Measurements from ENCODE around the gene PDXK.
A peak's percentile ranks its signal among the peaks of the same experiment; 100 is the strongest.

PDXK gene

DNA sequence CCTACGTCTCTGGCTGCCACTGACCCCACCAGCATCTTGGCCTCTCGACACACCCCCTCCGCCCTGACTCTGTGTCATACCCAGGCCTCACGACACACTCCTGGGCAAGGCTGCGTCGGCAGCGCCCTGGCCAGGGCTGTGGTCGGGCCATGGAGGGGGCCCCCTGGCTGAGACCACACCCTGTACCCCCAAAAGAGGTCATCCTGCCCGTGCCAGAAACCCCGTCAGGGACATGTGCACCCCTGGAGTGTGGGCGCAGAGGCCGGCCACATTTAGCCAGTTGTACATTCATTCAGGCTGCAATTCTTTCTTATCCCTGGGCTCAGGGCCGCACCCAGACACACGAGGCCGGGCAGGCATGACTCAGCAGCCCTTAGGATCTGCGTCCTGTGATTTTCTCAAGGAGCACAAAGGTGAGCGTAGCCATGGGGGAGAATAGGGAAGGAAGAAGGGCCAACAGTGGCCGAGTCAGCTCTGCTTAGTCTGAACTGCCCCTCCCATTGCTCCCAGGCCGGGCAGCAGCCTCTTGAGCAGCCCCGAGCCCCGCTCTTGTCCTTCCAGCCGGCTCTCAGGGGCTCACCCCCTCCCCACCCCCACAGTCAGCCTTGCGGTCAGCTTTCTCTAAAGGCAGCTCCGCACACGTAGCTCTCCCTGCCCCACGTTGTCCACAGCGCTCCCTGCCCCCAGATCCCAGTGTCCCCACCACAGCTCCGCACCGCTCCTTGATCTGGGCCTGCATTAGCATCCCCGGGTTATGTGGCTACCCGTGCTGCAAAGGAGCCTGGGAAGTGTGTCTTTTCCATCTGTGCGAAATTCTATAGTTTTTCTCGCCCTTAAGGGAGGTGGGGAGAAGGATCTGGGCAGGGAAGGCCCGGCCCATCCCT lies 49.3 kb downstream of the PDXK start:
- no peak for DNase-seq (ENCODE audit: low read depth in 1 of 2, low spot score in 1 of 2)
- in situ Hi-C loops (cut with HindIII; ENCODE audit: low pct_unique_long_range_greater_than_20kb, low sequenced_read_pairs) = no loop called here
- no peak for TF ChIP-seq JUND (IDR thresholded peaks at IDR 0.05; ENCODE audit: low read depth)

GRCh38 chr21:43768868-43769167 lies 49.9 kb downstream of the PDXK start:
- TF ChIP-seq JUND (IDR thresholded peaks at IDR 0.05; ENCODE audit: low read depth) = no peak
- no peak for DNase-seq (ENCODE audit: low read depth in 1 of 2, low spot score in 1 of 2)
- in situ Hi-C loops (cut with HindIII; ENCODE audit: low pct_unique_long_range_greater_than_20kb, low sequenced_read_pairs) = no loop called here

GRCh38 chr21:43769325-43769958 lies 50.5 kb downstream of the PDXK start:
- no peak for TF ChIP-seq JUND (IDR thresholded peaks at IDR 0.05; ENCODE audit: low read depth)
- in situ Hi-C loops (cut with HindIII; ENCODE audit: low pct_unique_long_range_greater_than_20kb, low sequenced_read_pairs) = no loop called here
- DNase-seq (ENCODE audit: low read depth in 1 of 2, low spot score in 1 of 2) = no peak

- DNase-seq (ENCODE audit: low read depth in 1 of 2, low spot score in 1 of 2) = no peak
- in situ Hi-C loops (cut with HindIII; ENCODE audit: low pct_unique_long_range_greater_than_20kb, low sequenced_read_pairs) = no loop called here
- no peak for TF ChIP-seq JUND (IDR thresholded peaks at IDR 0.05; ENCODE audit: low read depth)
Measured at GRCh38 chr21:43770066-43770655, 51.2 kb downstream of the PDXK start.

DNA sequence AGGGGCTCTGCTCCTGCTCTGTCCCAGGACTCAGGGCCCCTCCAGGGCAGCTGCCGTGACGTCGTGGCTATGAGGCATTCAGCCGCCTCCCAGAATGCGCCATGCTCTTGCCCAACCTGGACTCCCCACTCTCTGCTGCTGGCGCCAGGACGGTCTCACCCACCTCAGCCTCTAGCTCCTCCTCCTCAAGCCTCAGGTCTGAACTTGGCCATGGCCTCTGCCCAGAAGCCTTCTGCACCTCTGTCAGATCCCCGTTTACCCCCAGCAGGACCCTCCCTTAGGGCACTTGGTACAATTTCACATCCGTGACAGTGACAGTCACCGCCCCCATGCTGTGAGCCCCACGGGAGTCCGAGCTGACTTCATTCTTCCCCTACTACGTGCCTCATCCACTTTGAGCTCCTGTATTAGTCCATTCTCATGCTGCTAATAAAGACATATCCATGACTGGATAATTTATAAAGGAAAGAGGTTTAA lies 52.3 kb downstream of the PDXK start:
- in situ Hi-C loops (cut with HindIII; ENCODE audit: low pct_unique_long_range_greater_than_20kb, low sequenced_read_pairs) = no loop called here
- no peak for TF ChIP-seq JUND (IDR thresholded peaks at IDR 0.05; ENCODE audit: low read depth)
- DNase-seq (ENCODE audit: low read depth in 1 of 2, low spot score in 1 of 2) = no peak

DNA sequence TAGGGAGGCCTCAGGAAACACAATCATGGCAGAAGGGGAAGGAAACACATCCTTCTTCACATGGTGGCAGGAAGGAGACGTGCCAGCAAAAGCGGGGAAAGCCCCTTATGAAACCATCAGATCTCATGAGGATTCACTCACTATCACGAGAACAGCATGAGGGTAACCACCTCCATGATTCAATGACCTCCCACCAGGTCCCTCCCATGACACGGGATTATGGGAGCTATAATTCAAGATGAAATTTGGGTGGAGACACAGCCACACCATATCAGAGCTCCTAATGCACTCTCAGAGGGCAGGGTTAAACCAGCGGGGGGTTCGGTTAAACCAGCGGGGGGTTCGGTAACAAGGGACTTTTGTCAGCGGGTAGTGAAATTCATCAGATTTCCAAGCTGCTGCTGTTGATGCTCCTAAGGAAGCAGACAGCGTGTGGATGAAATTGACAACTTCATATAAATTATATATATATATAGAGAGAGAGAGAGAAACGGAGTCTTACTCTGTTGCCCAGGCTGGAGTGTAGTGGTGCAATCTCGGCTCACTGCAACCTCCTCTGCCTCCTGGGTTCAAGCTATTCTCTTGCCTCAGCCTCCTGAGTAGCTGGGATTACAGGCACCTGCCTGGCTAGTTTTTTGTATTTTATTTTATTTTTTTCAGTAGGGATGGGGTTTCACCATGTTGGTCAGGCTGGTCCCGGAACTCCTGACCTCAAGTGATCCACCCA lies 52.9 kb downstream of the PDXK start:
- in situ Hi-C loops (cut with HindIII; ENCODE audit: low pct_unique_long_range_greater_than_20kb, low sequenced_read_pairs) = no loop called here
- TF ChIP-seq JUND (IDR thresholded peaks at IDR 0.05; ENCODE audit: low read depth) = no peak
- no peak for DNase-seq (ENCODE audit: low read depth in 1 of 2, low spot score in 1 of 2)

DNA sequence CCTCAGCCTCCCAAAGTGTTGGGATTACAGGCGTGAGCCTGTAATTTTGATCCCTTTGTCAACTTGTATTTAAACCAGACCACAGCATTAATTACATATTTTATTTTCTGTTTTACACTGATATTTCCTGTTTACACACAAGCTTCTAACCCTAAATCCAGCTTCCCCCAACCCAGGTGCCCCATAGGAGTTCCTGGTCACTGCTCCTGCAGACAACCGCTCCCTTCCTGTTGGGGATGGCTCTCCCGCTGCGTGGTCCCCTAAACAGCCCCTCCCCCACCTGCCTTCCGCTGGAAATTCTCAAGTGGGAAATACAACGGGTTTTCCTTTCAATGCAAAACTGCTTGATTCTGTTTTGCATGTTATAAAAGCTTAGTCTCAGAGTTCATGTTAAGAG lies 53.5 kb downstream of the PDXK start:
- no peak for DNase-seq (ENCODE audit: low read depth in 1 of 2, low spot score in 1 of 2)
- TF ChIP-seq JUND (IDR thresholded peaks at IDR 0.05; ENCODE audit: low read depth) = no peak
- in situ Hi-C loops (cut with HindIII; ENCODE audit: low pct_unique_long_range_greater_than_20kb, low sequenced_read_pairs) = no loop called here

DNA sequence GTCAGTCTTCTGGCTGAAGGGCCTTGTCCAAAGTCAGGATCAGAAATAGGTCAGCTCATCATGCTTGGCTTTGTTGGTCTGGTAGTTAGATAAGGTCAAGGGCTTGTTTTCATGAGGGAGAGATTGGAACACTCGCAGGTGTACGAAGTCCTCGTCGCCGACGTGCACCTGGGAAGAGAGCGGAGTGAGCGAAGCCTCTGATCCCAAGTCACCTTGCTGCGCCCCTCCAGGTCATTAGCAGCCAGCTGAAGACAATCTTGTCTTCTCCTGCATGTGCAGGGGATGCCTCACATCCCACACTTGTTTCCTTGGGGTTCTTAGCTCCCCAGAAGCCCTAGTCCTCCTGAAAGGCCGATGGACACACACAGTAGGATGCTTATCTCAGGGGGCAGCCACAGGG lies 55.2 kb downstream of the PDXK start:
- in situ Hi-C loops (cut with HindIII; ENCODE audit: low pct_unique_long_range_greater_than_20kb, low sequenced_read_pairs) = no loop called here
- no peak for TF ChIP-seq JUND (IDR thresholded peaks at IDR 0.05; ENCODE audit: low read depth)
- no peak for DNase-seq (ENCODE audit: low read depth in 1 of 2, low spot score in 1 of 2)

- in situ Hi-C loops (cut with HindIII; ENCODE audit: low pct_unique_long_range_greater_than_20kb, low sequenced_read_pairs) = no loop called here
- no peak for TF ChIP-seq JUND (IDR thresholded peaks at IDR 0.05; ENCODE audit: low read depth)
- DNase-seq (ENCODE audit: low read depth in 1 of 2, low spot score in 1 of 2) = no peak
Measured at GRCh38 chr21:43775190-43775589, 56.3 kb downstream of the PDXK start.

GRCh38 chr21:43775795-43776430 lies 57.0 kb downstream of the PDXK start, which contains the start of gene CSTB:
TSS of gene CSTB (minus strand) at chr21:43776308. CDS start at chr21:43776269, 39 bp downstream.
- in situ Hi-C loops (cut with HindIII; ENCODE audit: low pct_unique_long_range_greater_than_20kb, low sequenced_read_pairs) = no loop called here
- TF ChIP-seq JUND (IDR thresholded peaks at IDR 0.05; ENCODE audit: low read depth) = no peak
- DNase-seq (ENCODE audit: low read depth in 1 of 2, low spot score in 1 of 2) = peak; percentile 73 to 85

GRCh38 chr21:43777953-43778352 lies 59.0 kb downstream of the PDXK start:
- DNase-seq (ENCODE audit: low read depth in 1 of 2, low spot score in 1 of 2) = no peak
- in situ Hi-C loops (cut with HindIII; ENCODE audit: low pct_unique_long_range_greater_than_20kb, low sequenced_read_pairs) = no loop called here

More at GRCh38 chr21:43777953-43778352, 59.0 kb downstream of the PDXK start:
- TF ChIP-seq JUND (IDR thresholded peaks at IDR 0.05; ENCODE audit: low read depth) = no peak

Measured in T47D (cell line).